Caco-2 (cell line): ENCODE measurements around the gene RPP30. TPM values are rescaled to one million over a fixed set of nuclear protein-coding genes. Genes with fewer than 3 reads are reported as not detected.

Experiments used
- Bru-seq: library from RNA; stranded (reverse); fragments of 400-500 nt; gene quantifications from one replicate; lab custom pipeline; 2021; lab: Mats Ljungman, UMichigan
- BruChase-seq, 2 experiments: library from RNA; stranded (reverse); fragments of 400-500 nt; gene quantifications; one replicate each; lab custom pipeline; 2021; lab: Mats Ljungman, UMichigan
- BruUV-seq: library from RNA; stranded (reverse); fragments of 400-500 nt; replicated peaks from 2 replicates; lab custom pipeline; 2021; lab: Mats Ljungman, UMichigan
- CTCF ChIA-PET: fragments of 300-600 bp; sonication (Branson Sonifier 250); formaldehyde crosslinking; loops from one replicate; lab custom pipeline; 2022; ENCODE audit warnings: antibody characterized with exemption; lab: Charles Lee
- POLR2A ChIA-PET: fragments of 300-600 bp; sonication (Branson Sonifier 250); formaldehyde crosslinking; loops from one replicate; lab custom pipeline; 2022; ENCODE audit warnings: antibody characterized with exemption; lab: Charles Lee
- DNase-seq, 2 experiments: peaks; one replicate each; pipeline versions ENCODE4 v3.0.0 to v3.0.0-alpha.2; 2020 to 2022
- H3K27me3 ChIP-seq: replicated peaks from 2 replicates; pipeline ENCODE4 v1.6.0; 2011; ENCODE audit warnings: low read length; ENCODE audit not compliant: control insufficient read depth, insufficient read depth
- H3K36me3 ChIP-seq: 2 replicates; pipeline ENCODE4 v1.5.1; 2011; ENCODE audit warnings: low read length; ENCODE audit not compliant: control insufficient read depth, insufficient read depth
- H3K4me1 ChIP-seq: fragments of 250-450 bp; sonication (Bioruptor Pico); 2 replicates; pipeline ENCODE4 v1.5.1; 2020; ENCODE audit warnings: mild to moderate bottlenecking
- H3K4me3 ChIP-seq: 2 replicates; pipeline ENCODE4 v1.5.1; 2011; ENCODE audit warnings: low read depth, mild to moderate bottlenecking, control low read depth, low read length
- H3K9me3 ChIP-seq: fragments of 250-450 bp; sonication (Bioruptor Pico); 2 replicates; pipeline ENCODE4 v1.5.1; 2020; ENCODE audit warnings: mild to moderate bottlenecking, moderate library complexity
- H3K27ac Mint-ChIP-seq: one replicate; pipeline ENCODE4 v1.8.0; 2022; ENCODE audit warnings: mixed read lengths; ENCODE audit not compliant: unreplicated experiment
- H3K27me3 Mint-ChIP-seq: one replicate; pipeline ENCODE4 v1.8.0; 2022; ENCODE audit warnings: mixed read lengths; ENCODE audit not compliant: insufficient read depth, unreplicated experiment
- H3K36me3 Mint-ChIP-seq: one replicate; pipeline ENCODE4 v1.8.0; 2022; ENCODE audit warnings: mild to moderate bottlenecking, mixed read lengths; ENCODE audit not compliant: insufficient read depth, unreplicated experiment
- H3K4me1 Mint-ChIP-seq: one replicate; pipeline ENCODE4 v1.8.0; 2022; ENCODE audit warnings: low read depth, mixed read lengths; ENCODE audit not compliant: unreplicated experiment
- H3K4me3 Mint-ChIP-seq: one replicate; pipeline ENCODE4 v1.8.0; 2022; ENCODE audit warnings: mild to moderate bottlenecking, moderate library complexity, mixed read lengths; ENCODE audit not compliant: unreplicated experiment
- H3K9me3 Mint-ChIP-seq: one replicate; pipeline ENCODE4 v1.8.0; 2022; ENCODE audit warnings: mixed read lengths; ENCODE audit not compliant: unreplicated experiment
- CTCF ChIP-seq, 2 experiments: fragments of 200-600 bp in 1 of 2; IDR thresholded peaks; 1 replicate in 1 of 2; 2 replicates in 1 of 2; pipeline versions ENCODE4 v1.5.1 to v1.8.0; 2011 to 2022; ENCODE audit warnings: antibody characterized with exemption in 1 of 2, control low read depth in 1 of 2, inconsistent platforms in 1 of 2, low read depth in 1 of 2, low read length in 1 of 2, mild to moderate bottlenecking in 1 of 2, moderate library complexity in 1 of 2; ENCODE audit not compliant: insufficient read depth in 1 of 2, severe bottlenecking in 1 of 2, unreplicated experiment in 1 of 2
- intact Hi-C: fragments of 100-400 bp; cut with micrococcal nuclease; formaldehyde crosslinking; loops from one replicate; pipeline ENCODE4 v1.10.0; 2022; ENCODE audit not compliant: unreplicated experiment
- long read RNA-seq: library from polyadenylated mRNA; stranded (forward); transcript quantifications from one replicate; pipeline ENCODE4 v2.0.0, GENCODE V29; 2022
- total RNA-seq: library from RNA; stranded (reverse); gene quantifications from 2 replicates; pipeline ENCODE4 v1.2.3, GENCODE V29; 2022

RPP30 gene
- total RNA-seq: 66.5 and 67.6 TPM in 2 replicates
- Bru-seq, nascent RNA: percentile 86 among the genes with signal in this experiment
- BruChase-seq, experiment 1, labeled RNA remaining after a 2-hour chase: percentile 80 among the genes with signal in this experiment
- BruChase-seq, experiment 2, labeled RNA remaining after a 6-hour chase: percentile 82 among the genes with signal in this experiment
- long read RNA-seq, transcript RPP30-202 (11 exons, 2,589 nt): major isoform, 65 of 102 reads
- long read RNA-seq, partial matches to known transcripts: 3 of 102 reads
- long read RNA-seq, other reads (novel, unspliced or antisense): 34 of 102 reads

GRCh38 chr10:90871766-90872647, at the start of gene RPP30:
Gene RPP30, plus strand, starts transcription at chr10:90871974. Its CDS starts 13 bp downstream, at chr10:90871987.
- H3K4me3 ChIP-seq: peak within 1 kb of the TSS; percentile 71
- intact Hi-C loops: loop anchor here (1.0 to 10.0 kb wide), 3 partner anchors 121 to 1079 kb away; partner anchors contain the start of gene PCGF5
- Mint-ChIP-seq H3K27me3 (peaks cover 3% of the 10 kb centered on the region), H3K4me1 (peaks cover 6% of the 10 kb centered on the region), H3K9me3 (peaks cover 15% of the 10 kb centered on the region), H3K4me3 (peak within 1 kb of the TSS; percentile 96), H3K27ac (peak within 1 kb of the TSS; percentile 85), H3K36me3 (peaks cover 23% of the 10 kb centered on the region)
- peaks cover 8% of the 10 kb centered on the region; the same call in 1 of the 2 replicates for H3K9me3 ChIP-seq
- no TSS peak for BruUV-seq
- CTCF ChIA-PET: interaction anchor here (0.9 to 1.5 kb wide), 6 partner anchors 8 to 121 kb away, joined by 3 to 4 read pairs (median 4); partner anchors contain the start of gene HTR7
- DNase-seq: peak; percentile 85 to 89
- no peaks in the 10 kb centered on the region for H3K27me3 ChIP-seq
- POLR2A ChIA-PET: interaction anchor here (0.6 to 1.1 kb wide), 3 partner anchors 8 to 207 kb away, joined by 3 read pairs; partner anchors contain the start of gene ANKRD1
- H3K36me3 ChIP-seq: peaks cover 3% of the 10 kb centered on the region; the same call in 1 of the 2 replicates
- H3K4me1 ChIP-seq: peaks cover 6% of the 10 kb centered on the region; the same call in 1 of the 2 replicates
- no peak for TF ChIP-seq CTCF (IDR thresholded peaks at IDR 0.05; ENCODE audit: insufficient read depth in 1 of 2, low read depth in 1 of 2, low read length in 1 of 2, severe bottlenecking in 1 of 2, unreplicated experiment in 1 of 2)

GRCh38 chr10:90822508-90822907, 49.3 kb upstream of the RPP30 start:
- H3K9me3 Mint-ChIP-seq: peaks cover 15% of the 10 kb centered on the region
- peaks cover 13% of the 10 kb centered on the region for H3K27me3 Mint-ChIP-seq
- BruUV-seq: no TSS peak
- intact Hi-C loops: no loop called here
- ChIA-PET CTCF (no interaction called here), POLR2A (no interaction called here)
- no peak overlapping the region for H3K4me3 Mint-ChIP-seq
- no peak for DNase-seq
- Histone ChIP-seq H3K4me3 (no peak overlapping the region), H3K27me3 (no peaks in the 10 kb centered on the region), H3K36me3 (no peaks in the 10 kb centered on the region), H3K9me3 (no peaks in the 10 kb centered on the region), H3K4me1 (no peaks in the 10 kb centered on the region)
- H3K27ac Mint-ChIP-seq: no peak overlapping the region
- H3K36me3 Mint-ChIP-seq: no peaks in the 10 kb centered on the region
- no peaks in the 10 kb centered on the region for H3K4me1 Mint-ChIP-seq
- TF ChIP-seq CTCF (IDR thresholded peaks at IDR 0.05; ENCODE audit: insufficient read depth in 1 of 2, low read depth in 1 of 2, low read length in 1 of 2, severe bottlenecking in 1 of 2, unreplicated experiment in 1 of 2): no peak

- H3K9me3 Mint-ChIP-seq: peaks cover 4% of the 10 kb centered on the region
- intact Hi-C loops: no loop called here
- Histone ChIP-seq H3K9me3 (no peaks in the 10 kb centered on the region), H3K36me3 (no peaks in the 10 kb centered on the region), H3K27me3 (no peaks in the 10 kb centered on the region; the same call in 1 of the 2 replicates), H3K4me3 (no peak overlapping the region), H3K4me1 (no peaks in the 10 kb centered on the region)
- H3K36me3 Mint-ChIP-seq: no peaks in the 10 kb centered on the region
- TF ChIP-seq CTCF (IDR thresholded peaks at IDR 0.05; ENCODE audit: insufficient read depth in 1 of 2, low read depth in 1 of 2, low read length in 1 of 2, severe bottlenecking in 1 of 2, unreplicated experiment in 1 of 2): no peak
- H3K27ac Mint-ChIP-seq: no peak overlapping the region
- POLR2A ChIA-PET: no interaction called here
- peaks cover 12% of the 10 kb centered on the region for H3K27me3 Mint-ChIP-seq
- H3K4me1 Mint-ChIP-seq: no peaks in the 10 kb centered on the region
- no TSS peak for BruUV-seq
- DNase-seq: no peak
- no peak overlapping the region for H3K4me3 Mint-ChIP-seq
- CTCF ChIA-PET: no interaction called here
Observed at GRCh38 chr10:90832111-90832510, 39.7 kb upstream of the RPP30 start.
